AG04450 (cell line): ENCODE results near the gene FAM187B. TPM values are rescaled to one million over a fixed set of nuclear protein-coding genes. Genes with fewer than 3 reads are reported as not detected.

Source experiments
- CTCF ChIA-PET: fragments of 300-600, 350-600 bp; formaldehyde crosslinking; extraction: SDS; loops from one replicate; lab custom pipeline; 2022; ENCODE audit warnings: antibody characterized with exemption, inconsistent platforms; lab: Charles Lee
- POLR2A ChIA-PET: fragments of 350-600 bp; formaldehyde crosslinking; extraction: SDS; loops from one replicate; lab custom pipeline; 2021; ENCODE audit warnings: antibody characterized with exemption, inconsistent platforms; lab: Yijun Ruan, JAX
- DNase-seq: peaks from one replicate; pipeline ENCODE4 v3.0.0-alpha.2; 2011; ENCODE audit warnings: low read depth, low spot score
- H3K27ac ChIP-seq: one replicate; pipeline ENCODE4 v1.5.1; 2012; ENCODE audit warnings: low read depth, low read length, control low read depth
- H3K27me3 ChIP-seq: one replicate; pipeline ENCODE4 v1.6.0; 2012; ENCODE audit warnings: low read length; ENCODE audit not compliant: control insufficient read depth, insufficient read depth
- H3K4me3 ChIP-seq: 2 replicates; pipeline ENCODE4 v1.5.1; 2011; ENCODE audit warnings: mild to moderate bottlenecking, low read depth, low read length, control low read depth
- H3K9me3 ChIP-seq: 2 replicates; pipeline ENCODE4 v1.5.1; 2012; ENCODE audit warnings: low read length; ENCODE audit not compliant: control insufficient read depth, insufficient read depth
- polyA plus RNA-seq: library from polyadenylated mRNA; depleted of rRNA; stranded (reverse); fragments of >200 nt; gene quantifications from 2 replicates; pipeline ENCODE4 v1.2.3, GENCODE V29; 2011
- TF ChIP-seq, protein P1 (sequence below): IDR thresholded peaks from 2 replicates; pipeline ENCODE4 v1.5.1; 2011; ENCODE audit warnings: low read depth, low read length, control low read depth, inconsistent platforms

The FAM187B gene
- polyA plus RNA-seq, 1 experiment, result not detected

DNA sequence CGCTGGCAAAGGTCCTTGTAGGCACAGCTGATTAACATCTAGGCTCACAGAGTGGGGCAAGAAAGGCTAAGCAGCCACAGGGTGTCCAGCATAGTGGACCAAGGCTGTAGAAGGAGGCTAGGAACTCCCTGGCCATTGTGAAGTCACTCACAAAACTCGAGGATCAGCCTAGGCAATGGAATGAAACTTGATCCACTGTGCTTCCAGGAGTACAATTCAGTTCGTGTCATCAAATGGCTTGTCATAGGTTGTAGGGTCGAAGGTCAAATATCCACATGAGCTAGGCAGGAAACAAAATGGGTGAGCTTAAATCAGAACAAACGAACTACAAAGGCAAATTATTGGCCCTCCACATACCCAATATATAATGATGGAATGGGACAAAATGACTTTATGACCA is 4.4 kb upstream of the FAM187B start:
- Histone ChIP-seq H3K27me3 (no peaks in the 10 kb centered on the region), H3K4me3 (no peak overlapping the region), H3K9me3 (no peaks in the 10 kb centered on the region), H3K27ac (no peak overlapping the region)
- CTCF ChIA-PET, result interaction anchor here (1.0 kb wide), 1 partner anchor 9 kb away, joined by 3 read pairs; no protein-coding TSS in a partner anchor
- DNase-seq, result no peak
- TF ChIP-seq, protein P1, sequence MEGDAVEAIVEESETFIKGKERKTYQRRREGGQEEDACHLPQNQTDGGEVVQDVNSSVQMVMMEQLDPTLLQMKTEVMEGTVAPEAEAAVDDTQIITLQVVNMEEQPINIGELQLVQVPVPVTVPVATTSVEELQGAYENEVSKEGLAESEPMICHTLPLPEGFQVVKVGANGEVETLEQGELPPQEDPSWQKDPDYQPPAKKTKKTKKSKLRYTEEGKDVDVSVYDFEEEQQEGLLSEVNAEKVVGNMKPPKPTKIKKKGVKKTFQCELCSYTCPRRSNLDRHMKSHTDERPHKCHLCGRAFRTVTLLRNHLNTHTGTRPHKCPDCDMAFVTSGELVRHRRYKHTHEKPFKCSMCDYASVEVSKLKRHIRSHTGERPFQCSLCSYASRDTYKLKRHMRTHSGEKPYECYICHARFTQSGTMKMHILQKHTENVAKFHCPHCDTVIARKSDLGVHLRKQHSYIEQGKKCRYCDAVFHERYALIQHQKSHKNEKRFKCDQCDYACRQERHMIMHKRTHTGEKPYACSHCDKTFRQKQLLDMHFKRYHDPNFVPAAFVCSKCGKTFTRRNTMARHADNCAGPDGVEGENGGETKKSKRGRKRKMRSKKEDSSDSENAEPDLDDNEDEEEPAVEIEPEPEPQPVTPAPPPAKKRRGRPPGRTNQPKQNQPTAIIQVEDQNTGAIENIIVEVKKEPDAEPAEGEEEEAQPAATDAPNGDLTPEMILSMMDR, result no peak
- POLR2A ChIA-PET, result no interaction called here

DNA sequence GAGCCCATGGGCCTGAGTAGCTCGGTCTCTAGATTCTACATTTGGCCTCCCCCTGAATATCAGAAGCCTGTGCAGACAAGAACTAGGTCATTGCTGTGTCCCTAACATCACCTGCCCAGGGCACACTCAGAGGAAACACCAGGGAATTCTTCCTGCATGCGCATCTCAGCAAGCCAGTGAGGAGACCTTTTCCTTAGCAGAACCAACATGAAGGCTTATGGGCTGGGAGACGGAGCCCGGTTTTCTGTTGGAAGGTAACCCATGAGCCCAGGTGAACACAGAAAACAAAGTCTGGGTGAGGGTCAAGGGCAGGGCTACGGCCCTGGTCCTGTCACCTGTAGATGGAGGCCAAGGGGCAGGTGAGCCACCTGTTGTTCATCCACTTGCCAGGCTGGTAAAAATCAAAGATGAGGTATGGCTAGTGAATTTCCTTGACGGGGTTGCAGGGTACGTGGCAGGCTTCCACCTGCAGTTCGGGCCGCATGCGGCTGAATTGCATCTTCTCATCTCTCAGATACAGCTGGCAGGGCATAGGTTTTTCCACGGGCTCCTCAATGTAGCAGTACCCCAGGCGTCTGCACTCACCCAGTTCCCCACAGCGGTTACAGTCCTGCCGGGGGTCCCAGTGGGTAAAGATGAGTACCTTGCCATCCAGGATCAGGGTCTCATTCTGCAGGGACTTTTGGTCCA is 3.6 kb upstream of the FAM187B start:
- no peaks in the 10 kb centered on the region for H3K9me3 ChIP-seq

DNA sequence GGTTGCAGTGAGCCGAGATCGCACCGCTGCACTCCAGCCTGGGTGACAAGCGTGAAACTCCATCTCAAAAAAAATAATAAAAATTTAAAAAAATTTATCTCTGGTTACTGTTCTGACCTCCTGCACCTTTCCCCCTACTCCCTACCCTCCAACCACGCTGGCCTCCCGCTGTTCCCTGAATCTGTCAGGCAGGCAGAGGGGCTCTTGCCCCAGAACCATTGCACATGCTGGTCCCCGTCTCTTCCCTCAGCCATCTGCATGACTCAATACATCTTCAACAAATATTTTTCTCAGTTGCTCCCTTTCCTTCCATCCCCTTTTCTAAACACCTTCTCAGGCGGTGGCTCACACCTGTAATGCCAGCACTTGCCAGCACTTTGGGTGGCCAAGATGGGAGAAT is 1.1 kb upstream of the FAM187B start:
- no peak for DNase-seq
- POLR2A ChIA-PET, result no interaction called here
- CTCF ChIA-PET, result no interaction called here
- no peaks in the 10 kb centered on the region; the same call in 1 of the 2 replicates for H3K9me3 ChIP-seq
- no peak overlapping the region for H3K27ac ChIP-seq
- TF ChIP-seq, protein P1, result no peak
- no peak overlapping the region for H3K4me3 ChIP-seq
- peaks cover 10% of the 10 kb centered on the region for H3K27me3 ChIP-seq

More for the DNA sequence above, 3.6 kb upstream of the FAM187B start:
- Histone ChIP-seq H3K27me3 (no peaks in the 10 kb centered on the region), H3K27ac (no peak overlapping the region), H3K4me3 (no peak overlapping the region)
- ChIA-PET POLR2A (no interaction called here), CTCF (interaction anchor here (1.0 kb wide), 1 partner anchor 9 kb away, joined by 3 read pairs; no protein-coding TSS in a partner anchor)
- TF ChIP-seq, protein P1, result no peak
- no peak for DNase-seq

DNA sequence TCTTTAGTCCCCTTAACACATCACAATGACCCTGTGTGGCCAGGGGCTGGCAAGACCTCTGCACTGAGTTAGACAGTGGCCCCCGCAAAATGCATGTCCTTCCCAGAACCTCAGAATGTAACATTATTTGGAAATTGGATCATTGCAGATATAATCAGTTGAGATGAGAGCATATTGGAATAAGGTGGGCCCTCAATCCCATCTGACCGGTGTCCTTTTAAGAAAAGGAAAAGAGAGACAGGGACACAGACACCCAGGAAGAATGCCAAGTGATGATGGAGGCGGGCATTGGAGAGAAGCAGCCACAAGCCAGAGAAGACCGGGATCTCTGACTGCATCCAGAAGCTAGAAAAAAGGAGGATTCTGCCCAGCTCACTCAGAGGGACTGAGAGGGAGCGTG is 1.8 kb downstream of the FAM187B start:
- POLR2A ChIA-PET, result no interaction called here

DNA sequence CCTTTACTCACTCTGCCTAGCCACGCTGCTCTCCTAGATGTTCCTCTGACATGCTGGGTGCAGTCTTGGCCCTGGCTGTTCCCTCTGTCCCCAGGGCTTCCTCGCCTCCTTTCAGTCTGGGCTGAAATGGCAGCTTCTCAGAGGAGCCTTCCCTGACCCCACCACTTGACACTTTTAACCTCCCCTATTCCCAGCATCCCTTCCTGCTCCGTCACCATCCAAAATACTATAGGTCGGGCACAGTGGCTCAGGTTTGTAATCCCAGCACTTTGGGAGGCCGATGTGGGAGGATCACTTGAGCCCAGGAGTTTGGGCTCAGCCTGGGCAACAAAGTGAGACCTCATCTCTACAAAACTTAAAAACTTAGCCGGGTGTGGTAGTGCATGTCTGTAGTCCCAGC is 2.6 kb downstream of the FAM187B start:
- TF ChIP-seq, protein P1, result no peak
- H3K27ac ChIP-seq, result no peak overlapping the region
- H3K27me3 ChIP-seq, result peaks cover 10% of the 10 kb centered on the region
- H3K4me3 ChIP-seq, result no peak overlapping the region
- H3K9me3 ChIP-seq, result no peaks in the 10 kb centered on the region; the same call in 1 of the 2 replicates
- CTCF ChIA-PET, result no interaction called here
- no peak for DNase-seq
- POLR2A ChIA-PET, result no interaction called here

More for the DNA sequence above, 1.8 kb downstream of the FAM187B start:
- H3K27ac ChIP-seq, result no peak overlapping the region
- TF ChIP-seq, protein P1, result no peak
- peaks cover 10% of the 10 kb centered on the region for H3K27me3 ChIP-seq
- no peak overlapping the region for H3K4me3 ChIP-seq
- CTCF ChIA-PET, result no interaction called here
- DNase-seq, result no peak
- no peaks in the 10 kb centered on the region; the same call in 1 of the 2 replicates for H3K9me3 ChIP-seq
